HL-60/S4 treated with phorbol 12-myristate 13-acetate at 8.2 ng/mL for 4 days and 3 days (cell line): Measurements from ENCODE around the gene CDX2.

Experiments used
- in situ Hi-C: fragments of 300-500 bp; cut with MboI; formaldehyde crosslinking; loops from 2 replicates; pipeline ENCODE4 v1.15.0; 2022; ENCODE audit warnings: low sequenced_read_pairs

The CDX2 gene

DNA sequence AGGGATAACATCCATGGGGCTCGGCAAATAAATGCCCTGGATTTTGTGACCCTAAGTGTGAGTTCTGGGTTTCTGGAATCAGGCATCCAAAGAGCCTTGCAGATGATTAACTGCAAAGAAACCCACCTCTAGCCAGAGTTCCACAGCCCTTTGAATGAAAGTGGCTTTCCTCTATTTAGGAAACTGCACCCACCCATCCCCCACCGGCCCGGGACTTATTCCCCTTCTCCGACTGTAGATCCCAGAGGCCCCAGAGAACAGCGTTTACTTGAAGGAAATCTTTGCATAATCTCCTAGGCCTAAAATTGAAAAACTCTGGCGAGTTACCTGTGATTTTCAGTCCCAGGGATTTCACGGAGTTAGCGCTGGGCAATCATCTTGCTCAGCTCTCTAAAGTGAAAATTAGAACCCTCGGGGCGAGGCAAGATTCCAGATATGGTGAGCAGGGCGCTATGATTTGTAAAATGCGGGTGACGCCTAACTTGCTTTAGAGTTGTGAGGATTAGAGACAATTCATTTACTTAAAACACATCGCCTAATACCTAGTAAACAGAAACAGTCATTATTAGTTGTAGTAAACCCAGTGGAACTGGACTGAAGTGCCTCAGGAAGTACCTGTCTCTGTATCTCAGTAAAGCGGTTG is 10.0 kb upstream of the CDX2 start:
- in situ Hi-C loops = loop anchor here (25.0 kb wide), 1 partner anchor 1017 kb away; no protein-coding TSS in a partner anchor

DNA sequence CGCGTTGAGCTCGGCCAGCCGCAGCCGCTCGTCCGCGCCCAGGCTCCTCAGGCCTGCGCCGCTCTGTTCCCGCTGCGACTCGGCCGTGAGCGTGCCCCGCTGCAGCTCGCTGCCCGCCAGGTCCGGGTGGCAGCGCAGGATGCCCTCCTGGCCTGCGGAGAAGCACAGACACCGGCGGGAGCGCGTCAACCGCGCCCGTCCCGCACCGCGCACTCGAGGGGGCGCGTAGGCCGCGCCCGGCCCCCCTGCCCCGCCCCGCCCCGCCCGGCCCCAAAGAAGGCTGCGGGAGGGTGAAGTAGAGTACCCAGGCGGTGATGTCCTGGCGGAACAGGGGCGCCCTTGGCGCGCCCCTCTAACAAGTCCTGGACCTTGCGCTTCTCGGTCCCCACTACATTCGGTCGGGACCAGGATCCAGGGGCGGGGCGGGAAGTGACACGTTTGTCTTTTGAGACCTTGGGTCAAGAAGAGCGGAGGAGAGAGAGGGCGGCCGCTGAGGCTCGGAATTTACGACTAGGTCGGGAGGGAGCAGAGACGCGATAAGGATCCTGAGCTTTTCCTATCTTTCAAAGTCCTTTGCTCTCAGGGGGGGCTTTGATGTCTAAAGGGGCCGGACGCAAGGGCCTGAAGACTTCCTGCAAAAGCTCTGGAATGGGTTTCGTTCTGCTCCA is 9.3 kb upstream of the CDX2 start:
- in situ Hi-C loops = loop anchor here (25.0 kb wide), 1 partner anchor 1016 kb away; no protein-coding TSS in a partner anchor

DNA sequence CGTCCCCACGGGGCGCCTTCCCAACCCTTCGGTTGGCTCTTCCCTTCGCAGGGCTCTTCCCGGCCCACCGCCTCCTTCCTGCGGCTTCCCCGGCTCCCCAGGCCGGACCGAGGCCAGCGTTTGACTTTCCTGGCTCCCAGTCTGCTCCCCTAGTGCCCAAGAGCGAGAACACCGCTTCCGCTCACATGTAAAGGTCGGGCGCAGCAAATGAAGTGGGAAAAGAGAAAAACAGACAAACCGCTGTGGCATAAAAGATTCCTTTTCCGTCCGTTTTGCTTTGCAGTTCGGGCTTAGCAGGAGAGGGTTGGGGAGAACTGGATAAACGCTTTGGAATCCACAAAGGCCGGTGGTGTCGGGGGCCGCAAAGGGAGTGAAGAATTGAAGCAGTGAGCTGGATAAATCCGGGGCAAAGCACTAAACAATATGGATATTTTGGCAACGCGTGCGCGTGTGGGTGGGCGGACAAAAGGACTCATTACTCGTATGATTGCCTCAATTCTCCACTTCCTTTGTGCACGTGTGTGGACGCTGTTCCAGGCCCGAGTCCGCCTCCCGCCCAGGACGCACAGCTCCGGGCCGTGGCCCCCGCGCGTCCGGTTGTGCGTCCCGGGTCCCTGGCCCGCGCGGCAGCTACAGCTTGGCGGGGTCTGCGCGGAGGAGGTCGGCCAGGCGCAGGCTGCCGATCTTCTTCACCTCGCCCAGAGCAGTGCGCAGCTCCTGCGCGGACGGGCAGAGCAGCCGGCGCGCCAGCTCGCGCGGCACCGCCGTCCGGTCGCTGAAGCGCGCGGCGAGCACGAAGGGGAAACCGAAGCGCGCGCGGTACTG is 8.6 kb upstream of the CDX2 start:
- in situ Hi-C loops = loop anchor here (25.0 kb wide), 1 partner anchor 1015 kb away; no protein-coding TSS in a partner anchor

DNA sequence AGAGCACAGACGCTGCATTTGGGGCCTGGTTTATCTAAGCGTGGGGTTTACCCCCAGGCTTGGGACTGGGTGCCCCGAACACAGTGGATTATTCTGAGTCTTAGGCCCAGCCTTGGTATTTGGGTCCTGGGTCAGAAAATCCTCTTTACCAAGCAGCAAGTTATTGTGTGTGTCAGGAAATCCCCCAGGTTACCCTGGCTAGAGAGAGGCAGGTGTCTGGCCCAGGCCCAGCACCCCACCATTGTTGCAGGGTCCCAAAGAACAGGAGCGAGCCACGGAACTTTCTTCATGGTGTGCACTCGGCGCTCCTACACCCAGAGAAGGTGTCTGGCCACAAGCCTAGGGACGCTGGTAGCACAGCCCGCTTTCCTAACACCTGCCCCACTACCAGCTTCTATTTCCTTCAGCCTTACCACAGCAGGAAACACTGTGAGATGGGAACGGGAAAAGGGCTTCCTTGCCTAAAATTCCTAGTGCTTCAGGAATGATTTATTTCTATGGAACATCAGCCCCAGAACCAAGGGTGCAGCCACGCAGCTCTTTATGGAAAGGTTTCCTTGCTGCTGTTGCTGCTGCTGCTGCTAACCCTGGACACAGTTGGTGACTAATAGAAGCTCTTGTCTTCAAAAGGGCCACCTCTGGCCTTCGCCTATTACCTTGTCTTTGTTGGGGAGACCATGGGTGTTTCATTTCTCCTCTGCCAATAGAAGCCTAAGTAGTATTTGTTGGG is 7.4 kb upstream of the CDX2 start:
- in situ Hi-C loops = loop anchor here (25.0 kb wide), 1 partner anchor 1014 kb away; no protein-coding TSS in a partner anchor

- in situ Hi-C loops = loop anchor here (25.0 kb wide), 1 partner anchor 1013 kb away; no protein-coding TSS in a partner anchor
Observed at GRCh38 chr13:27975564-27976361, 6.6 kb upstream of the CDX2 start.

GRCh38 chr13:27973961-27974662 is 5.0 kb upstream of the CDX2 start:
- in situ Hi-C loops = loop anchor here (25.0 kb wide), 1 partner anchor 587 kb away; no protein-coding TSS in a partner anchor

DNA sequence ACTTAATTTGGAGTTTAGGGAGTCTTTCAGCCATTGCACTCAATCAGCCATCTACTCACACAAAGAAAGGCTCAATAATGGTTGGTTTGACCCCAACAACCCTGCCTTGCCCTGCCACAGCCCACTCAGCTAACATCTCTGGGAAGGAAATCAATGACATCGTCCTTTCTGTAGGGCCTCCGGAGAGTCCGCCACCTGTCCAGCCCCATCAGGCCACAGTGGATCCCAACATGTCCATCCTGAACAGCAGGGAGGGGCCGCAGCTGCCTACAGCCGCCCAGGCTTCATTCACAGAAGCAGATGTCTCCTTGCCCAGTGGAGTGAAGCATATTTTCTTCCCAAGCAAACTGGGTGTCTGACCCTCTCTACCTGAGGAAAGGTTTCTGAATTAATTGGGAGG is 4.2 kb upstream of the CDX2 start:
- in situ Hi-C loops = loop anchor here (25.0 kb wide), 1 partner anchor 586 kb away; no protein-coding TSS in a partner anchor

GRCh38 chr13:27972478-27972820 is 3.3 kb upstream of the CDX2 start:
- in situ Hi-C loops = loop anchor here (25.0 kb wide), 1 partner anchor 585 kb away; no protein-coding TSS in a partner anchor

DNA sequence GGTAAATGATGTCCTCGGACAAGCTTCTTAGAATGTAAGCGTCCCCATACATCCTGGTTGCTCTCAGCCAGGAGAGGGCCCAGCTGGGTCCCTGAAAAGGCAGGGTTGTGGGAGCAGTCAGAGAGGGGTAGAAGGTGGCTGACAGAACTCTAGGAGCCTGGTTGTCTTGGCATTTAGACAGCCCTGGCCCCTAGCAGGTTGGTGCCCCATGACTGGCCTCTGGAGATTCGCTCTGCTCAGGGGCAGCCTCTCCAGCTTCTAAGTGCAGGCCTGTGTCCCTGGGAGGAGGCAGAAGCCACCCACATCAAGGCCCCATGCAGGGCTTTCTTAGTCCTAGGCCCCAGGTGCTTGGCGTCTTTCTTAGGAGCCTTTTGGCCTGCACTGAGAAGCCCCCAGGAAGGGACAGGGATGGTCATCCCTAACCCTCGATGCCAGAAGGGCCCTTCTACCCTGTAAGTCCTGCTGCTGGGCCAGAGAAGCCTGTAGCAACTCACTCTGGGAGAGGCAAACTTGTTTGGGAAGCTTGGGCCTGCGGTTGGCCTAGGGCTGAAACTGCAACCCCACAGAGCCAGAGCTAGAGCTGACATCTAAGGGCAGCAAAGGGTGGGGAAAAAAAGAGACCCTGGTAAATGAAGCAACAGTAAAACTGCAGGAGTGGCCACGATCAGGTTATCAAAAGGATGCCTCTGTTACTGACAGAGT is 2.8 kb upstream of the CDX2 start:
- in situ Hi-C loops = loop anchor here (25.0 kb wide), 1 partner anchor 585 kb away; no protein-coding TSS in a partner anchor

- in situ Hi-C loops = loop anchor here (25.0 kb wide), 1 partner anchor 584 kb away; no protein-coding TSS in a partner anchor
Observed at GRCh38 chr13:27971236-27971645, 2.1 kb upstream of the CDX2 start.

- in situ Hi-C loops = loop anchor here (25.0 kb wide), 1 partner anchor 583 kb away; no protein-coding TSS in a partner anchor
Observed at GRCh38 chr13:27970382-27971235, 1.5 kb upstream of the CDX2 start.

DNA sequence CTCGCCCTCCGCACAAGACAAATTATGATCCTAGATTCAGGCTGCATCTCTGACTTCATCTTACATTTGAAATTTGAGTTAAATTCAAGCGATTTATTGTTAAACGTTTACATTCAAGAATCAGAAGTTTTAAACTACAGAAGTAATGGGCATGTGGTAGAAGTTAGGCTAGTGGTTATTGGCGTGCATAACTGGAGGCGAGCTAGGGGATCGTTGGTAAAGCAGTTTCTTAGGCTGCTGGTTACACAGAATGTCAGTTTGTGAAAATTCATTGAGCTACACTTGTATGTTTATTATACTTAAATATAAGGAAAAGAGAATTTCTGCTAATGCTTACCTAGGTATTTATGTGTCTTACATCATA is 733 bp upstream of the CDX2 start:
- in situ Hi-C loops = loop anchor here (25.0 kb wide), 1 partner anchor 583 kb away; no protein-coding TSS in a partner anchor

GRCh38 chr13:27968316-27969081 is 616 bp downstream of the CDX2 start:
- in situ Hi-C loops = loop anchor here (25.0 kb wide), 1 partner anchor 581 kb away; no protein-coding TSS in a partner anchor

- in situ Hi-C loops = loop anchor here (25.0 kb wide), 1 partner anchor 581 kb away; no protein-coding TSS in a partner anchor
Observed at GRCh38 chr13:27967736-27968315, 1.3 kb downstream of the CDX2 start.

DNA sequence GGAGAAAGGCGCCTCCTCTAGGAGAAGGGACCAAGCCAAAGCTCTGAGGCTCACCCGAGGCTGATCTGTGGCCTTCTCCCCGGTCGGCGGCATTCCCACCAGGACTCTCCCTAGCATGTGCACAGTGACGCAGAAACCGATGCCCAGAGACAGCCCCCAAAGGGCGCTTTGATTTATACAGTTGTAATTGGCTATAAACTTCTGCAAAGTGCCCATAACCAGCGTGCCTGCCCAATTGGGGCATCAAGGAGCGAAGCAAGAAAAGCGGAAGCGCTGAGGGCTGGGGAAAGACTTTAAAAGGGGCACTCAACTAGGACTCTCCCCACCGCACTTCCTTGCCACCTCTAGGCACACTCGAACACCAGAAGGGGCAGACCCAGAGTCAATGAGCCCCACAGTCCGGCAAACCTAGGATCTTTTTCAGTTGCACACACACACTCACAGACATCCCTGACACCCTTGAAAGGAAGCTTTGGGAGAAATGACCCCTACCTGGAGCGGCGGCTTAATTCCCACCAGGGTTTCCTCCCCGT is 1.8 kb downstream of the CDX2 start:
- in situ Hi-C loops = loop anchor here (25.0 kb wide), 1 partner anchor 580 kb away; no protein-coding TSS in a partner anchor
